ENCODE results near the gene PM20D2. TPM values are rescaled to one million over a fixed set of nuclear protein-coding genes. Genes with fewer than 3 reads are reported as not detected.

Gene PM20D2
- total RNA-seq, 2 experiments from 2014 or later, result 5.2 to 5.3 TPM

DNA sequence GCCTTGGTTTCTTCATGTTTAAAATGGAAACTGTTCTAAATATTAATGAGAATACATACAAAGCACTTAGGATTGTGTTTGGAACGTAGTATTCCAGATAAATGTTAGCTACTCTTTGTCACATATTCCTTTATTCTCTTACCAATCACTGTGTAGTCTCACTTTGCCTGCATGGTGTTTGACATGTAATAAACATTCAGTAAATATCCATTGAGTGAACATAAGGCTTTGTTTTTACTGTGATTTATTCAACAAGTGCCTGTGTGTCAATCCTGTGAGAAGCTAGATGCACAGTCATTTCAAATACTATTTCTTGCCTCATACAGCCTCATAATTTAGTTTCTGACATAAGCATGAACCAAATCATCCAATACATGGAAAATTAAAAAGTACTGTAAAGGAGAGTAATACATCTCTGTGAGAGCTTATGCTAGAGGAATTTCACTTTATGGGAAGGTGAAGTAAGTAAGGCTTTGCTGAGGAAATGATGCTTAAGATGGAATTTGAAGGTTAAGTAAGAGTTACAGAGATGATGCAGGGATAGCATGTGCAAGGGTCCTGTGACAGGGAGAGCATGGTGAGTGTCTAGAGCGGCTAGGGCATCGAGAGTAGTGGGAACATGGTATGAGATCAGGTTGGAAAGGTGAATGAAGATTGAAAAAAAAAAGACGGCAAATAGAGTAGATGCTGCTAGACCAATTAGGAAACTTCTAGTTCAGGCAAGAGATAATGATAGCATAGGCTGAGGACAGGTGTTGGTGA is 14.7 kb downstream of the PM20D2 start:
- ATAC-seq (ENCODE audit: poor library complexity), result no peak
- ChIA-PET CTCF (no interaction called here), POLR2A (no interaction called here)
- Histone ChIP-seq H3K36me3 (ENCODE audit: insufficient read depth, low read length) (peaks cover 47% of the 10 kb centered on the region), H3K27ac (ENCODE audit: low read depth in 1 of 2, low read length in 2 of 2) (no peak overlapping the region), H3K4me3 (ENCODE audit: low read length) (no peak overlapping the region), H3K4me1 (ENCODE audit: insufficient read depth, low read length) (no peaks in the 10 kb centered on the region), H3K27me3 (ENCODE audit: control insufficient read depth in 1 of 2, insufficient read depth in 2 of 2, low read length in 2 of 2) (no peaks in the 10 kb centered on the region), H3K9me3 (ENCODE audit: control insufficient read depth in 1 of 2, insufficient read depth in 1 of 2, low read length in 2 of 2) (no peaks in the 10 kb centered on the region)
- Mint-ChIP-seq H3K36me3 (ENCODE audit: low read depth) (peaks cover 67% of the 10 kb centered on the region), H3K4me1 (ENCODE audit: low read depth) (no peaks in the 10 kb centered on the region), H3K9me3 (no peaks in the 10 kb centered on the region), H3K27ac (no peak overlapping the region), H3K4me3 (no peak overlapping the region), H3K27me3 (no peaks in the 10 kb centered on the region)
- intact Hi-C loops (cut with DNase I, micrococcal nuclease), result no loop called here
- TF ChIP-seq, protein P1, sequence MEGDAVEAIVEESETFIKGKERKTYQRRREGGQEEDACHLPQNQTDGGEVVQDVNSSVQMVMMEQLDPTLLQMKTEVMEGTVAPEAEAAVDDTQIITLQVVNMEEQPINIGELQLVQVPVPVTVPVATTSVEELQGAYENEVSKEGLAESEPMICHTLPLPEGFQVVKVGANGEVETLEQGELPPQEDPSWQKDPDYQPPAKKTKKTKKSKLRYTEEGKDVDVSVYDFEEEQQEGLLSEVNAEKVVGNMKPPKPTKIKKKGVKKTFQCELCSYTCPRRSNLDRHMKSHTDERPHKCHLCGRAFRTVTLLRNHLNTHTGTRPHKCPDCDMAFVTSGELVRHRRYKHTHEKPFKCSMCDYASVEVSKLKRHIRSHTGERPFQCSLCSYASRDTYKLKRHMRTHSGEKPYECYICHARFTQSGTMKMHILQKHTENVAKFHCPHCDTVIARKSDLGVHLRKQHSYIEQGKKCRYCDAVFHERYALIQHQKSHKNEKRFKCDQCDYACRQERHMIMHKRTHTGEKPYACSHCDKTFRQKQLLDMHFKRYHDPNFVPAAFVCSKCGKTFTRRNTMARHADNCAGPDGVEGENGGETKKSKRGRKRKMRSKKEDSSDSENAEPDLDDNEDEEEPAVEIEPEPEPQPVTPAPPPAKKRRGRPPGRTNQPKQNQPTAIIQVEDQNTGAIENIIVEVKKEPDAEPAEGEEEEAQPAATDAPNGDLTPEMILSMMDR (IDR thresholded peaks at IDR 0.05), result no peak
- DNase-seq, result no peak

DNA sequence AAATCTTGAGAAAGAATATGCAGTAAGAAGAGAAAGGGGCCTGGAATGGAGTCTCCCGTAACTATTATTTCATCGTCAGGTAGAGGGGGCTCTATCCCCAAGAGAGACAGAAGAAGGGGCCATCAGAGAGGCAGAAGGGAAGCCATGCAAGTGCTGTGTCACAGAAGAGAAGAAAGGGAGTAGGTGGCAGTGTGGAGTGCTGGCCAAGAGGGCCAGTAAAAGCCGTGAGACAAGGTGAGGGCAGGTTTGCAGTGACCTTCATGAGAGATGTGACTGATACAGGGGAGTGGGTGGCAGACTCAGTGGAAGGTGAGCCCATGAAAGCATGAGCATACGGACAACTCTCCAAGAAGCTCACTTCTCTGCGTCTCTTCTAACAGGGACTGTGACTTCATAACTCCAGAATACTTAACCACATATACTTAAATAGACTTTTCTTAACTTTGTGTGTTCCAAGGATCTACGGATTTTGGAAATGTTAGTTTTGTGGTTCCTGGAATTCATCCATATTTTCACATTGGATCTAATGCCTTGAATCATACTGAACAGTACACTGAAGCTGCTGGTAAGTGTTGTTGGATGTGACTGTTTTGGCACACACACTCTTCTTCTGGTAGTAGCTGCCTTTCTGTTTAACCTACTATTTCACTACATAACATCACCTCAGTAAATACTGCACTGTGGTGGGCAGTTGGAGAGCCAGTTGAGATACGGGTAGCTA is 15.6 kb downstream of the PM20D2 start:
- no peak overlapping the region for H3K4me3 ChIP-seq (ENCODE audit: low read length)
- no peaks in the 10 kb centered on the region for H3K9me3 Mint-ChIP-seq
- ATAC-seq (ENCODE audit: poor library complexity), result no peak
- ChIA-PET CTCF (interaction anchor here (1.0 kb wide), 1 partner anchor 26 kb away, joined by 4 read pairs; no protein-coding TSS in a partner anchor), POLR2A (no interaction called here)
- H3K27ac Mint-ChIP-seq, result no peak overlapping the region
- H3K36me3 ChIP-seq (ENCODE audit: insufficient read depth, low read length), result peaks cover 44% of the 10 kb centered on the region
- H3K4me3 Mint-ChIP-seq, result no peak overlapping the region
- H3K4me1 ChIP-seq (ENCODE audit: insufficient read depth, low read length), result no peaks in the 10 kb centered on the region
- TF ChIP-seq, protein P1 (IDR thresholded peaks at IDR 0.05), result no peak
- H3K36me3 Mint-ChIP-seq (ENCODE audit: low read depth), result peaks cover 65% of the 10 kb centered on the region
- no peaks in the 10 kb centered on the region for H3K9me3 ChIP-seq (ENCODE audit: control insufficient read depth in 1 of 2, insufficient read depth in 1 of 2, low read length in 2 of 2)
- H3K27ac ChIP-seq (ENCODE audit: low read depth in 1 of 2, low read length in 2 of 2), result no peak overlapping the region
- no peaks in the 10 kb centered on the region for H3K4me1 Mint-ChIP-seq (ENCODE audit: low read depth)
- H3K27me3 Mint-ChIP-seq, result no peaks in the 10 kb centered on the region
- intact Hi-C loops (cut with DNase I, micrococcal nuclease), result no loop called here
- DNase-seq, result no peak
- H3K27me3 ChIP-seq (ENCODE audit: control insufficient read depth in 1 of 2, insufficient read depth in 2 of 2, low read length in 2 of 2), result no peaks in the 10 kb centered on the region

DNA sequence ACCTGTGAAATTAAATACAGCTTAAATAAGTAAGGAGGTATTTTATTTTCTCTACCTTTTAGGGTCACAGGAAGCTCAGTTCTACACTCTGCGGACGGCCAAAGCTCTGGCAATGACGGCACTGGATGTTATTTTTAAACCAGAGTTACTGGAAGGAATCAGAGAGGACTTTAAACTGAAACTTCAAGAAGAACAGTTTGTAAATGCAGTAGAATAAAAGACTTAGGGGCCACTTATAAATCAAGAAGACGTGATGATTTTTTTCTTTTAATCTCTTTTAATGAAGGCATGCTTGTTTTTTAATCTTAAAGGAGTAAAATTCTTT is 16.2 kb downstream of the PM20D2 start:
- Histone ChIP-seq H3K27ac (ENCODE audit: low read depth in 1 of 2, low read length in 2 of 2) (no peak overlapping the region), H3K4me1 (ENCODE audit: insufficient read depth, low read length) (no peaks in the 10 kb centered on the region), H3K36me3 (ENCODE audit: insufficient read depth, low read length) (peaks cover 42% of the 10 kb centered on the region), H3K27me3 (ENCODE audit: control insufficient read depth in 1 of 2, insufficient read depth in 2 of 2, low read length in 2 of 2) (no peaks in the 10 kb centered on the region), H3K4me3 (ENCODE audit: low read length) (no peak overlapping the region), H3K9me3 (ENCODE audit: control insufficient read depth in 1 of 2, insufficient read depth in 1 of 2, low read length in 2 of 2) (no peaks in the 10 kb centered on the region)
- Mint-ChIP-seq H3K4me1 (ENCODE audit: low read depth) (no peaks in the 10 kb centered on the region), H3K27ac (no peak overlapping the region), H3K9me3 (no peaks in the 10 kb centered on the region), H3K27me3 (no peaks in the 10 kb centered on the region), H3K36me3 (ENCODE audit: low read depth) (peaks cover 63% of the 10 kb centered on the region), H3K4me3 (no peak overlapping the region)
- ChIA-PET CTCF (interaction anchor here (1.0 kb wide), 1 partner anchor 26 kb away, joined by 4 read pairs; no protein-coding TSS in a partner anchor), POLR2A (no interaction called here)
- DNase-seq (no peak), ATAC-seq (ENCODE audit: poor library complexity) (no peak)
- TF ChIP-seq, protein P1 (IDR thresholded peaks at IDR 0.05), result no peak
- intact Hi-C loops (cut with DNase I, micrococcal nuclease), result no loop called here
